ENCODE results near the gene ZNRF1. TPM values are rescaled to one million over a fixed set of nuclear protein-coding genes. Genes with fewer than 3 reads are reported as not detected.

Gene ZNRF1
- total and polyA plus RNA-seq, 10 of the 15 experiments (the other 5 are each of a cell fraction or from before 2014, with no cell fraction given) = 5.8 to 25.9 (median 14.3) TPM

GRCh38 chr16:75088934-75089333, 90.1 kb downstream of the ZNRF1 start:
- ChIA-PET RAD21 (ENCODE audit: unreplicated experiment) (interaction anchor here (0.8 kb wide), 1 partner anchor 77 kb away, joined by 3 read pairs; no protein-coding TSS in a partner anchor), CTCF (interaction anchor here (1.5 kb wide), 1 partner anchor 226 kb away, joined by 4 read pairs; no protein-coding TSS in a partner anchor), SMC1A (ENCODE audit: uncharacterized antibody, unreplicated experiment) (interaction anchor here (1.0 to 1.7 kb wide), 2 partner anchors 22 to 82 kb away, joined by 3 read pairs; no protein-coding TSS in a partner anchor), POLR2A (interaction anchor here (0.5 to 0.6 kb wide), 2 partner anchors 10 to 35 kb away, joined by 3 to 5 read pairs; no protein-coding TSS in a partner anchor)
- H3K4me3 ChIP-seq = no peak overlapping the region
- intact Hi-C loops (cut with micrococcal nuclease; ENCODE audit: unreplicated experiment) (no loop called here), in situ Hi-C loops (cut with MboI) (no loop called here)
- no peak overlapping the region for H3K9ac ChIP-seq (ENCODE audit: control insufficient read depth, insufficient read depth, low read length)
- H3K9me3 ChIP-seq (replicated peaks; ENCODE audit: control insufficient read depth, insufficient read depth, low read length) = no peaks in the 10 kb centered on the region
- no peak overlapping the region for H3K4me2 ChIP-seq (ENCODE audit: control insufficient read depth, insufficient read depth)
- H2AFZ ChIP-seq (ENCODE audit: control insufficient read depth, low read depth, low read length) = no peak overlapping the region
- no peak overlapping the region for H3K27ac ChIP-seq (ENCODE audit: control insufficient read depth, insufficient read depth)
- TF ChIP-seq MTA3 (IDR thresholded peaks at IDR 0.05; ENCODE audit: borderline replicate concordance, low read length) (no peak), USF2 (IDR thresholded peaks at IDR 0.05; ENCODE audit: borderline replicate concordance, low read depth, low read length) (no peak), HDAC6 (IDR thresholded peaks at IDR 0.05; ENCODE audit: unreplicated experiment) (no peak), MAX (IDR thresholded peaks at IDR 0.05; ENCODE audit: low read depth, low read length) (no peak), TCF7 (IDR thresholded peaks at IDR 0.05; ENCODE audit: borderline replicate concordance) (no peak), TAF1 (IDR thresholded peaks at IDR 0.05; ENCODE audit: borderline replicate concordance, low read depth, low read length) (no peak), HSF1 (IDR thresholded peaks at IDR 0.05; ENCODE audit: low read depth, low read length) (no peak), HDAC2 (IDR thresholded peaks at IDR 0.05) (no peak), IRF4 (IDR thresholded peaks at IDR 0.05; ENCODE audit: low read depth, low read length) (no peak), ZNF217 (IDR thresholded peaks at IDR 0.05) (no peak), MYC (IDR thresholded peaks at IDR 0.05; ENCODE audit: insufficient read depth, insufficient read length, insufficient replicate concordance, low read length, severe bottlenecking) (no peak), SREBF1 (IDR thresholded peaks at IDR 0.05; ENCODE audit: low read length) (no peak)
- no peaks in the 10 kb centered on the region for H3K27me3 ChIP-seq (replicated peaks in 1 of 2; ENCODE audit: control insufficient read depth in 2 of 2, insufficient read depth in 2 of 2, low read length in 1 of 2)
- FAIRE-seq = no peak
- H4K20me1 ChIP-seq (ENCODE audit: control insufficient read depth, insufficient read depth) = no peaks in the 10 kb centered on the region; the same call in 1 of the 2 replicates
- DNase-seq (ENCODE audit: low read depth, low spot score) = no peak
- WGBS (ENCODE audit: insufficient coverage, insufficient replicate concordance, low lambda C conversion rate, missing lambda C conversion rate) = 79% methylated on average over 8 of the region's 8 CpGs
- peaks cover 15% of the 10 kb centered on the region for H3K4me1 ChIP-seq (ENCODE audit: control insufficient read depth, insufficient read depth, low read length)
- BruUV-seq (replicated peaks) = no TSS peak
- H3K79me2 ChIP-seq (ENCODE audit: control insufficient read depth, insufficient read depth, low read length) = no peaks in the 10 kb centered on the region; the same call in 1 of the 2 replicates
- ATAC-seq = no peak
- H3K36me3 ChIP-seq (ENCODE audit: control insufficient read depth in 2 of 2, insufficient read depth in 2 of 2, low read length in 1 of 2) = peaks cover 0 to 1% of the 10 kb centered on the region in 2 experiments; a peak in 1 of 4 replicates

All from GM12878 (cell line).